ENCODE measurements around the gene KCNJ6. TPM values are rescaled to one million over a fixed set of nuclear protein-coding genes. Genes with fewer than 3 reads are reported as not detected.

The KCNJ6 gene
- total and polyA plus RNA-seq, 2 donors, result 0.03 to 0.26 TPM

GRCh38 chr21:37842163-37842919 is 73.9 kb downstream of the KCNJ6 start:
- 79% methylated on average over 14 of the region's 14 CpGs for WGBS
- Histone ChIP-seq H3K27ac (ENCODE audit: low read depth) (no peak overlapping the region), H3K36me3 (ENCODE audit: insufficient read depth) (no peaks in the 10 kb centered on the region), H3K4me3 (ENCODE audit: low read depth, low read length) (no peak overlapping the region), H3K4me1 (ENCODE audit: insufficient read depth) (no peaks in the 10 kb centered on the region)
- no peak for DNase-seq (ENCODE audit: extremely low spot score)

GRCh38 chr21:37837381-37837780 is 78.9 kb downstream of the KCNJ6 start:
- no peak overlapping the region for H3K27ac ChIP-seq (ENCODE audit: low read depth)
- no peak overlapping the region for H3K4me3 ChIP-seq (ENCODE audit: low read depth, low read length)
- WGBS, result 93% methylated on average over 3 of the region's 3 CpGs
- DNase-seq (ENCODE audit: extremely low spot score), result no peak
- H3K36me3 ChIP-seq (ENCODE audit: insufficient read depth), result no peaks in the 10 kb centered on the region
- H3K4me1 ChIP-seq (ENCODE audit: insufficient read depth), result no peaks in the 10 kb centered on the region

GRCh38 chr21:37835481-37835880 is 80.8 kb downstream of the KCNJ6 start:
- WGBS, result 69% methylated on average over 3 of the region's 3 CpGs
- Histone ChIP-seq H3K4me1 (ENCODE audit: insufficient read depth) (no peaks in the 10 kb centered on the region), H3K4me3 (ENCODE audit: low read depth, low read length) (no peak overlapping the region), H3K36me3 (ENCODE audit: insufficient read depth) (no peaks in the 10 kb centered on the region), H3K27ac (ENCODE audit: low read depth) (no peak overlapping the region)
- DNase-seq (ENCODE audit: extremely low spot score), result no peak

- Histone ChIP-seq H3K4me3 (ENCODE audit: low read depth, low read length) (no peak overlapping the region), H3K27ac (ENCODE audit: low read depth) (no peak overlapping the region), H3K4me1 (ENCODE audit: insufficient read depth) (no peaks in the 10 kb centered on the region), H3K36me3 (ENCODE audit: insufficient read depth) (no peaks in the 10 kb centered on the region)
- 82% methylated on average over 6 of the region's 6 CpGs for WGBS
- no peak for DNase-seq (ENCODE audit: extremely low spot score)
Measured at GRCh38 chr21:37833301-37833700, 83.0 kb downstream of the KCNJ6 start.

GRCh38 chr21:37829447-37829846 is 86.8 kb downstream of the KCNJ6 start:
- Histone ChIP-seq H3K27ac (ENCODE audit: low read depth) (no peak overlapping the region), H3K4me3 (ENCODE audit: low read depth, low read length) (no peak overlapping the region), H3K36me3 (ENCODE audit: insufficient read depth) (no peaks in the 10 kb centered on the region), H3K4me1 (ENCODE audit: insufficient read depth) (no peaks in the 10 kb centered on the region)
- DNase-seq (ENCODE audit: extremely low spot score), result no peak
- 76% methylated on average over 4 of the region's 4 CpGs for WGBS

- DNase-seq (ENCODE audit: extremely low spot score), result no peak
- Histone ChIP-seq H3K27ac (ENCODE audit: low read depth) (no peak overlapping the region), H3K36me3 (ENCODE audit: insufficient read depth) (no peaks in the 10 kb centered on the region), H3K4me1 (ENCODE audit: insufficient read depth) (no peaks in the 10 kb centered on the region), H3K4me3 (ENCODE audit: low read depth, low read length) (no peak overlapping the region)
- 54% methylated on average over 6 of the region's 6 CpGs for WGBS
Measured at GRCh38 chr21:37828991-37829390, 87.3 kb downstream of the KCNJ6 start.

- DNase-seq (ENCODE audit: extremely low spot score), result no peak
- 67% methylated on average over 9 of the region's 9 CpGs for WGBS
- no peaks in the 10 kb centered on the region for H3K4me1 ChIP-seq (ENCODE audit: insufficient read depth)
Measured at GRCh38 chr21:37828556-37828955, 87.7 kb downstream of the KCNJ6 start.

GRCh38 chr21:37827913-37828312 is 88.3 kb downstream of the KCNJ6 start:
- DNase-seq (ENCODE audit: extremely low spot score), result no peak
- no peak overlapping the region for H3K27ac ChIP-seq (ENCODE audit: low read depth)
- H3K36me3 ChIP-seq (ENCODE audit: insufficient read depth), result no peaks in the 10 kb centered on the region
- H3K4me1 ChIP-seq (ENCODE audit: insufficient read depth), result no peaks in the 10 kb centered on the region
- H3K4me3 ChIP-seq (ENCODE audit: low read depth, low read length), result no peak overlapping the region
- 65% methylated on average over 6 of the region's 6 CpGs for WGBS

More at GRCh38 chr21:37828556-37828955, 87.7 kb downstream of the KCNJ6 start:
- Histone ChIP-seq H3K36me3 (ENCODE audit: insufficient read depth) (no peaks in the 10 kb centered on the region), H3K4me3 (ENCODE audit: low read depth, low read length) (no peak overlapping the region), H3K27ac (ENCODE audit: low read depth) (no peak overlapping the region)

- WGBS, result 61% methylated on average over 3 of the region's 3 CpGs
- Histone ChIP-seq H3K27ac (ENCODE audit: low read depth) (no peak overlapping the region), H3K36me3 (ENCODE audit: insufficient read depth) (no peaks in the 10 kb centered on the region)
Measured at GRCh38 chr21:37821786-37822450, 94.3 kb downstream of the KCNJ6 start.

GRCh38 chr21:37821092-37821491 is 95.2 kb downstream of the KCNJ6 start:
- 81% methylated on average over 2 of the region's 2 CpGs for WGBS
- no peak overlapping the region for H3K4me3 ChIP-seq (ENCODE audit: low read depth, low read length)
- H3K4me1 ChIP-seq (ENCODE audit: insufficient read depth), result no peaks in the 10 kb centered on the region
- no peak overlapping the region for H3K27ac ChIP-seq (ENCODE audit: low read depth)
- no peak for DNase-seq (ENCODE audit: extremely low spot score)
- no peaks in the 10 kb centered on the region for H3K36me3 ChIP-seq (ENCODE audit: insufficient read depth)

More at GRCh38 chr21:37821786-37822450, 94.3 kb downstream of the KCNJ6 start:
- Histone ChIP-seq H3K4me1 (ENCODE audit: insufficient read depth) (no peaks in the 10 kb centered on the region), H3K4me3 (ENCODE audit: low read depth, low read length) (no peak overlapping the region)
- DNase-seq (ENCODE audit: extremely low spot score), result no peak

- no peak for DNase-seq (ENCODE audit: extremely low spot score)
- Histone ChIP-seq H3K36me3 (ENCODE audit: insufficient read depth) (no peaks in the 10 kb centered on the region), H3K4me3 (ENCODE audit: low read depth, low read length) (no peak overlapping the region), H3K4me1 (ENCODE audit: insufficient read depth) (no peaks in the 10 kb centered on the region), H3K27ac (ENCODE audit: low read depth) (no peak overlapping the region)
Measured at GRCh38 chr21:37819372-37819771, 96.9 kb downstream of the KCNJ6 start.

- H3K4me3 ChIP-seq (ENCODE audit: low read depth, low read length), result no peak overlapping the region
- DNase-seq (ENCODE audit: extremely low spot score), result no peak
- H3K4me1 ChIP-seq (ENCODE audit: insufficient read depth), result no peaks in the 10 kb centered on the region
- no peaks in the 10 kb centered on the region for H3K36me3 ChIP-seq (ENCODE audit: insufficient read depth)
- H3K27ac ChIP-seq (ENCODE audit: low read depth), result no peak overlapping the region
Measured at GRCh38 chr21:37817242-37817641, 99.0 kb downstream of the KCNJ6 start.

GRCh38 chr21:37815893-37816292 is 100.4 kb downstream of the KCNJ6 start:
- H3K4me1 ChIP-seq (ENCODE audit: insufficient read depth), result no peaks in the 10 kb centered on the region
- H3K36me3 ChIP-seq (ENCODE audit: insufficient read depth), result no peaks in the 10 kb centered on the region
- 82% methylated on average over 9 of the region's 9 CpGs for WGBS
- no peak overlapping the region for H3K27ac ChIP-seq (ENCODE audit: low read depth)
- no peak overlapping the region for H3K4me3 ChIP-seq (ENCODE audit: low read depth, low read length)
- no peak for DNase-seq (ENCODE audit: extremely low spot score)

- H3K4me1 ChIP-seq (ENCODE audit: insufficient read depth), result no peaks in the 10 kb centered on the region
- H3K27ac ChIP-seq (ENCODE audit: low read depth), result no peak overlapping the region
- no peak for DNase-seq (ENCODE audit: extremely low spot score)
- 61% methylated on average over 2 of the region's 2 CpGs for WGBS
- H3K36me3 ChIP-seq (ENCODE audit: insufficient read depth), result no peaks in the 10 kb centered on the region
- no peak overlapping the region for H3K4me3 ChIP-seq (ENCODE audit: low read depth, low read length)
Measured at GRCh38 chr21:37811711-37812110, 104.5 kb downstream of the KCNJ6 start.
